ENCODE results near the gene EIF2A. TPM values are rescaled to one million over a fixed set of nuclear protein-coding genes. Genes with fewer than 3 reads are reported as not detected.

The EIF2A gene
- total RNA-seq, 3 donors from 2014 or later (not counting 1 experiment from before 2014, with no cell fraction given): 102 to 124 (median 108) TPM

DNA sequence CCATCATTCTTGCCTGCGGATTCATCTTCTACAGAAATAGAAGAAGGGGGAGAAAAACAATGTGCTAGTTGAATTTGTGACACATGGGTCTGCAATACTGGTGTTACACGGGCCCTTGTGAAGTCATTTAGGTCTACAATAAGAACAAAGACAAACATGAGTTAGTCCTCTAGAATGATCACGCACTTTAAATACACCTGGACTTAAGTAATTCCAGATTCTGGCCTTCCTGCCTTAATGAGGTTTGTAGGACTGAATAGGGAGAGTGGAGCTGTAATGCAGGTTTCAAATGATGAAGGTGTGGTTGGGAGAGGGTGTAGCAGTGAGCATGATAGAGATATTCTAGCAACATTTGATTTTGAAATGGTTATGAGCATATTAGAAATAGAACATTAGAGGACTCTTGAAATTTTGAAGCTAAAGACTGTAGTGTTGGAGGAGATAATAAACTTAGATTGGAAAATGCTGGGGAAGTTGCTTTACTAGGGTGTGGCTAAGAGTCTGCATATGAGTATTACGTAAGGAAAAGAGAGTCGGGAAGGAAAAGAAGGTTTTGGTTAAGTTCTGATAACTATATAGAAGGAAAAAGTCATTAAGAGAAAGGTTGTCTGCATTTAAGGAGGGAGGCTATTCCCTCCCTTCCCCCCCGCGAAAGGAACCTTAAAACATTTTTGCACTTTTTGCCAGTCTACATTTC lies 606 bp downstream of the EIF2A start:
- H3K36me3 Mint-ChIP-seq: no peaks in the 10 kb centered on the region
- H3K36me3 ChIP-seq (ENCODE audit: control insufficient read depth, insufficient read depth, low read length): peaks cover 24% of the 10 kb centered on the region

DNA sequence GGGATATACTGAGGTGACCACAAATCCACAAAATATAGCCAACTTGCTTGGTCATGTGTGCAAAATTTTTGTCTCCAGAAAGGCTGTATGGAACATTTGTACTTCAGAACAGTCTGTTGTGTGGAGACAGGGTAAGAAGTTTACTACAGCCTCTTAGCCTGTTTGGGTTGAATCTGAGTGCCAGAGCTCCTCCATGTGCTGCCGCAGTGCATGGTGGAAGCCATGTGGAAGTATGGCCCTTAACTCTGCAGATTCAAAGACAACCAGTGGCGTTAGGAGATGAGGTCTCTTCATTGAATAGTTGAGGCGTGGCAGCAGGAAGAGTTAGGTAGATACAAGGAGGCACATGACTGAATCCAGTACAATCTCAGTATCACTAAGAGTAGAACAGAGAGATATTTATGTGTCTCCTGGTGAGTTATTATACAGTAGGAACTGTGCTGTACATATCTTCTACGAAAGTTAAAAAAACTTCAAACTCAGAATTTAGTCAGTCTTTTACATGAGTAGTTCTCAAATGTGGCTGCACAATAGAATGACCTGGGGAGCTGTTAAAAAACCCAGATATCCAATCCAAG lies 9.4 kb downstream of the EIF2A start:
- no peak for DNase-seq
- Mint-ChIP-seq H3K27me3 (ENCODE audit: low read depth in 2 of 2) (no peaks in the 10 kb centered on the region), H3K4me1 (peaks cover 15% of the 10 kb centered on the region in 2 donors), H3K27ac (peak overlapping the region; percentile 50 to 59), H3K9me3 (no peaks in the 10 kb centered on the region), H3K36me3 (peaks cover 11% of the 10 kb centered on the region), H3K4me3 (no peak overlapping the region)
- WGBS (ENCODE audit: insufficient coverage): 100% methylated on average over 3 of the region's 4 CpGs
- peaks cover 51% of the 10 kb centered on the region for H3K36me3 ChIP-seq (ENCODE audit: control insufficient read depth, insufficient read depth, low read length)
- no peaks in the 10 kb centered on the region for H3K27me3 ChIP-seq (ENCODE audit: control insufficient read depth, insufficient read depth, low read length)
- ATAC-seq: no peak
- no peaks in the 10 kb centered on the region for H3K4me1 ChIP-seq (ENCODE audit: control insufficient read depth, insufficient read depth, low read length)
- H3K4me3 ChIP-seq (ENCODE audit: low read length): no peak overlapping the region
- intact Hi-C loops (cut with micrococcal nuclease): no loop called here
- no peaks in the 10 kb centered on the region for H3K9me3 ChIP-seq (ENCODE audit: control insufficient read depth, insufficient read depth, low read length)
- TF ChIP-seq, protein P1, sequence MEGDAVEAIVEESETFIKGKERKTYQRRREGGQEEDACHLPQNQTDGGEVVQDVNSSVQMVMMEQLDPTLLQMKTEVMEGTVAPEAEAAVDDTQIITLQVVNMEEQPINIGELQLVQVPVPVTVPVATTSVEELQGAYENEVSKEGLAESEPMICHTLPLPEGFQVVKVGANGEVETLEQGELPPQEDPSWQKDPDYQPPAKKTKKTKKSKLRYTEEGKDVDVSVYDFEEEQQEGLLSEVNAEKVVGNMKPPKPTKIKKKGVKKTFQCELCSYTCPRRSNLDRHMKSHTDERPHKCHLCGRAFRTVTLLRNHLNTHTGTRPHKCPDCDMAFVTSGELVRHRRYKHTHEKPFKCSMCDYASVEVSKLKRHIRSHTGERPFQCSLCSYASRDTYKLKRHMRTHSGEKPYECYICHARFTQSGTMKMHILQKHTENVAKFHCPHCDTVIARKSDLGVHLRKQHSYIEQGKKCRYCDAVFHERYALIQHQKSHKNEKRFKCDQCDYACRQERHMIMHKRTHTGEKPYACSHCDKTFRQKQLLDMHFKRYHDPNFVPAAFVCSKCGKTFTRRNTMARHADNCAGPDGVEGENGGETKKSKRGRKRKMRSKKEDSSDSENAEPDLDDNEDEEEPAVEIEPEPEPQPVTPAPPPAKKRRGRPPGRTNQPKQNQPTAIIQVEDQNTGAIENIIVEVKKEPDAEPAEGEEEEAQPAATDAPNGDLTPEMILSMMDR (IDR thresholded peaks at IDR 0.05): no peak
- no peak overlapping the region for H3K27ac ChIP-seq (ENCODE audit: low read length)

More for the DNA sequence above, 606 bp downstream of the EIF2A start:
- intact Hi-C loops (cut with micrococcal nuclease): no loop called here
- ATAC-seq: no peak
- H3K27ac ChIP-seq (ENCODE audit: low read length): peak overlapping the region; percentile 87
- H3K9me3 ChIP-seq (ENCODE audit: control insufficient read depth, insufficient read depth, low read length): no peaks in the 10 kb centered on the region
- peak in 1 of 2 donors; percentile 11 for DNase-seq
- H3K27me3 ChIP-seq (ENCODE audit: control insufficient read depth, insufficient read depth, low read length): no peaks in the 10 kb centered on the region
- peak overlapping the region; percentile 96 for H3K4me3 Mint-ChIP-seq
- TF ChIP-seq, protein P1 (IDR thresholded peaks at IDR 0.05): no peak
- peaks cover 53 to 63% of the 10 kb centered on the region in 2 donors for H3K4me1 Mint-ChIP-seq
- H3K4me3 ChIP-seq (ENCODE audit: low read length): peak overlapping the region; percentile 61
- H3K27ac Mint-ChIP-seq: peak overlapping the region; percentile 97
- H3K4me1 ChIP-seq (ENCODE audit: control insufficient read depth, insufficient read depth, low read length): peaks cover 6% of the 10 kb centered on the region
- H3K9me3 Mint-ChIP-seq: no peaks in the 10 kb centered on the region
- 18% methylated on average over 7 of the region's 7 CpGs for WGBS (ENCODE audit: insufficient coverage)
- no peaks in the 10 kb centered on the region for H3K27me3 Mint-ChIP-seq (ENCODE audit: low read depth in 2 of 2)

DNA sequence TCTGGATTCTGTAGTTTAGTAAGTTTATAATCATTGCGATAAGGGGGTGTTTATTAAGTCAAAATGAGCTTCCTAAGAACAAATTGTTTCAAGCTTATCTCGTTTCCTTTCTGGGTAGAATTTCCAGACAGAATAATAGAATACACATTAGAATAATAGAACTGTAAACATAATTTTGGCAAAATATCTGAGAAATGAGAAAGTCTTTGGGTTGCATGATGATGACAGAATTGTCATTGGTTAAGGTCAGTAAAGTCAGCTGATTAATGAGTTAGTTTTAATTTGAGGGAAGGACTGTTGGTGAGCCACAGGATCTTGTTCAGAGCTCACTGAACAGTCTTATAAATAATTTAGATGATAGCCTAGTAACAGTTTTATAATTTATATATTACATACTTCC lies 10.2 kb downstream of the EIF2A start:
- Mint-ChIP-seq H3K27ac (peak overlapping the region; percentile 50 to 59), H3K36me3 (peaks cover 11% of the 10 kb centered on the region), H3K27me3 (ENCODE audit: low read depth in 2 of 2) (no peaks in the 10 kb centered on the region)

More for the DNA sequence above, 10.2 kb downstream of the EIF2A start:
- 100% methylated on average over 1 of the region's 2 CpGs for WGBS (ENCODE audit: insufficient coverage)
- intact Hi-C loops (cut with micrococcal nuclease): no loop called here
- TF ChIP-seq, protein P1 (IDR thresholded peaks at IDR 0.05): no peak
- no peak for ATAC-seq
- H3K4me3 ChIP-seq (ENCODE audit: low read length): no peak overlapping the region
- no peak overlapping the region for H3K4me3 Mint-ChIP-seq
- no peak for DNase-seq
- no peaks in the 10 kb centered on the region for H3K4me1 ChIP-seq (ENCODE audit: control insufficient read depth, insufficient read depth, low read length)
- no peak overlapping the region for H3K27ac ChIP-seq (ENCODE audit: low read length)
- no peaks in the 10 kb centered on the region for H3K9me3 ChIP-seq (ENCODE audit: control insufficient read depth, insufficient read depth, low read length)
- H3K27me3 ChIP-seq (ENCODE audit: control insufficient read depth, insufficient read depth, low read length): no peaks in the 10 kb centered on the region
- peaks cover 13% of the 10 kb centered on the region in 2 donors for H3K4me1 Mint-ChIP-seq
- H3K36me3 ChIP-seq (ENCODE audit: control insufficient read depth, insufficient read depth, low read length): peaks cover 51% of the 10 kb centered on the region
- H3K9me3 Mint-ChIP-seq: no peaks in the 10 kb centered on the region
